ENCODE results near the gene ENTPD2. TPM values are rescaled to one million over a fixed set of nuclear protein-coding genes. Genes with fewer than 3 reads are reported as not detected.
A peak's percentile ranks its signal among the peaks of the same experiment; 100 is the strongest.

Gene ENTPD2
- total and polyA plus RNA-seq, 9 of the 15 experiments (the other 6 are each of a cell fraction or from before 2014, with no cell fraction given): 0.04 to 0.60 (median 0.14) TPM; not detected in 4

DNA sequence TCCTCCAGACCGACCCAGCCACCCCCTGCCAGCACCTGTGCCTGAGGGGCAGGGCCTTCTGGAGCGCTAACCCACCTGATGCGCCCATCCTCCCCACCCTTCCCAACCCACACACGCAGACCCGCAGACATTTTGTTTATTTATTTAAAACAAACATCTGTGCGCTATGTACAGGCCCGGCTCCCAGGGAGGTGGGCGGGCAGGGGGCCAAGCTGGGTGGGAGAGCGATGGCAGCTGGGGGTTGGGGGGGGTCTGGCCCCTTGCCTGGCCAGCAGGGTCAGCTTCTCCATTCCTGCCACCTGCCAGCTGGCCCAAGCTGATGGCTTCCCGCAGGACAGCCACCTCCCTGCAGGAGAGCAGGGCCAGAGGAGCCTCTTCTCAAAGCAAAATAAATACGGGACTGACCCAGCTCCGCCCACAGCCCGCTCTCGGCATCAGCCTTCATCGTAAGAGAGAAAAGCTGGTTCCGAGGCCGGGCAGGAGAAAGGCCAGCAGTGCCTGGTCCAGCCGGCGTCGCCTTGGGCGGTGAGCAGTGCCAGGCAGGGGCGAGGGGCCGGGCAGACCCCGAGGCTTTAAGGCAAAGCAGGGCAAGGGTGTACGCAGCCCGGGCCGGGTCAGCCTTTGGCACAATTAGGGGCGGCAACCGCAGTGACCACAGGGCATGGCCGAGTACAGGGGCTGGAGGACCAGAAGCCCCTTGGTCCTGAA is 46.6 kb downstream of the ENTPD2 start:
- no peak overlapping the region for H2AFZ ChIP-seq (ENCODE audit: low read depth, low read length)
- ATAC-seq: no peak; the same call in 2 of the 3 replicates
- H3K79me2 ChIP-seq (ENCODE audit: control insufficient read depth, insufficient read depth, low read length): no peaks in the 10 kb centered on the region
- H3K27ac ChIP-seq (ENCODE audit: extremely low read depth, low read depth, low read length): no peak overlapping the region
- CTCF ChIA-PET (ENCODE audit: low intra/inter-chr PET ratio): no interaction called here
- POLR2A ChIA-PET: interaction anchor here (0.5 to 1.4 kb wide), 3 partner anchors 11 to 234 kb away, joined by 3 to 4 read pairs (median 3); partner anchors contain the start of genes PAXX and TUBB4B
- DNase-seq (ENCODE audit: extremely low read depth in 1 of 4, low spot score in 3 of 4): no peak
- H3K9ac ChIP-seq (ENCODE audit: insufficient read depth in 1 of 2, low read depth in 2 of 2, low read length in 2 of 2): peak overlapping the region in 1 of 2 experiments; percentile 36; a peak in 2 of 4 replicates
- WGBS (ENCODE audit: insufficient coverage, low coverage, missing lambda C conversion rate): 30% methylated on average over 23 of the region's 30 CpGs
- H4K20me1 ChIP-seq (replicated peaks; ENCODE audit: control insufficient read depth, insufficient read depth, low read length): no peaks in the 10 kb centered on the region
- no peak overlapping the region for H3K4me2 ChIP-seq (ENCODE audit: insufficient read depth, low read length)
- intact Hi-C loops (cut with micrococcal nuclease) (no loop called here), in situ Hi-C loops (cut with MboI) (no loop called here)
- FAIRE-seq: no peak
- BruUV-seq (replicated peaks): no TSS peak
- H3K36me3 ChIP-seq (ENCODE audit: control insufficient read depth, insufficient read depth, low read length): no peaks in the 10 kb centered on the region
- H3K27me3 ChIP-seq (ENCODE audit: control insufficient read depth in 2 of 2, insufficient read depth in 2 of 2, low read length in 2 of 2): no peaks in the 10 kb centered on the region
- H3K4me3 ChIP-seq: no peak overlapping the region
- H3K9me3 ChIP-seq (replicated peaks; ENCODE audit: control insufficient read depth, insufficient read depth, low read depth, low read length): 0 out of 2 replicates have a peak, but pooled peaks cover 1% of the 10 kb centered on the region
- peaks cover 0 to 56% of the 10 kb centered on the region in 2 experiments; a peak in 2 of 5 replicates for H3K4me1 ChIP-seq (replicated peaks in 1 of 2; ENCODE audit: control insufficient read depth in 2 of 2, insufficient read depth in 2 of 2, low read length in 2 of 2)
- H3K9me1 ChIP-seq (ENCODE audit: control insufficient read depth, insufficient read depth, low read length): no peaks in the 10 kb centered on the region
- TF ChIP-seq ZNF408 (CRISPR knock-in tag; IDR thresholded peaks at IDR 0.05; ENCODE audit: low read depth) (no peak), PTRF (tag; IDR thresholded peaks at IDR 0.05) (no peak), NFIX (CRISPR knock-in tag; IDR thresholded peaks at IDR 0.05; ENCODE audit: low read depth) (no peak), PML (IDR thresholded peaks at IDR 0.05; ENCODE audit: low read length) (no peak), PCBP1 (IDR thresholded peaks at IDR 0.05; ENCODE audit: low read depth, low read length, poor library complexity, severe bottlenecking) (no peak), NR4A1 (CRISPR knock-in tag; IDR thresholded peaks at IDR 0.05) (no peak), NR4A1 (tag; IDR thresholded peaks at IDR 0.05) (no peak), MCM5 (IDR thresholded peaks at IDR 0.05; ENCODE audit: low read depth) (no peak), HNRNPUL1 (IDR thresholded peaks at IDR 0.05; ENCODE audit: low read length) (no peak), SETDB1 (IDR thresholded peaks at IDR 0.05; ENCODE audit: low read length) (no peak), ZNF140 (CRISPR knock-in tag; IDR thresholded peaks at IDR 0.05) (no peak), NBN (IDR thresholded peaks at IDR 0.05; ENCODE audit: low read depth) (no peak)
- TF ChIP-seq, protein P1, sequence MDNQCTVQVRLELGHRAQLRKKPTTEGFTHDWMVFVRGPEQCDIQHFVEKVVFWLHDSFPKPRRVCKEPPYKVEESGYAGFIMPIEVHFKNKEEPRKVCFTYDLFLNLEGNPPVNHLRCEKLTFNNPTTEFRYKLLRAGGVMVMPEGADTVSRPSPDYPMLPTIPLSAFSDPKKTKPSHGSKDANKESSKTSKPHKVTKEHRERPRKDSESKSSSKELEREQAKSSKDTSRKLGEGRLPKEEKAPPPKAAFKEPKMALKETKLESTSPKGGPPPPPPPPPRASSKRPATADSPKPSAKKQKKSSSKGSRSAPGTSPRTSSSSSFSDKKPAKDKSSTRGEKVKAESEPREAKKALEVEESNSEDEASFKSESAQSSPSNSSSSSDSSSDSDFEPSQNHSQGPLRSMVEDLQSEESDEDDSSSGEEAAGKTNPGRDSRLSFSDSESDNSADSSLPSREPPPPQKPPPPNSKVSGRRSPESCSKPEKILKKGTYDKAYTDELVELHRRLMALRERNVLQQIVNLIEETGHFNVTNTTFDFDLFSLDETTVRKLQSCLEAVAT (IDR thresholded peaks at IDR 0.05): no peak
- TF ChIP-seq, protein P2, sequence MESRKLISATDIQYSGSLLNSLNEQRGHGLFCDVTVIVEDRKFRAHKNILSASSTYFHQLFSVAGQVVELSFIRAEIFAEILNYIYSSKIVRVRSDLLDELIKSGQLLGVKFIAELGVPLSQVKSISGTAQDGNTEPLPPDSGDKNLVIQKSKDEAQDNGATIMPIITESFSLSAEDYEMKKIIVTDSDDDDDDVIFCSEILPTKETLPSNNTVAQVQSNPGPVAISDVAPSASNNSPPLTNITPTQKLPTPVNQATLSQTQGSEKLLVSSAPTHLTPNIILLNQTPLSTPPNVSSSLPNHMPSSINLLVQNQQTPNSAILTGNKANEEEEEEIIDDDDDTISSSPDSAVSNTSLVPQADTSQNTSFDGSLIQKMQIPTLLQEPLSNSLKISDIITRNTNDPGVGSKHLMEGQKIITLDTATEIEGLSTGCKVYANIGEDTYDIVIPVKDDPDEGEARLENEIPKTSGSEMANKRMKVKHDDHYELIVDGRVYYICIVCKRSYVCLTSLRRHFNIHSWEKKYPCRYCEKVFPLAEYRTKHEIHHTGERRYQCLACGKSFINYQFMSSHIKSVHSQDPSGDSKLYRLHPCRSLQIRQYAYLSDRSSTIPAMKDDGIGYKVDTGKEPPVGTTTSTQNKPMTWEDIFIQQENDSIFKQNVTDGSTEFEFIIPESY (CRISPR knock-in tag; IDR thresholded peaks at IDR 0.05): no peak
- TF ChIP-seq, protein P3, sequence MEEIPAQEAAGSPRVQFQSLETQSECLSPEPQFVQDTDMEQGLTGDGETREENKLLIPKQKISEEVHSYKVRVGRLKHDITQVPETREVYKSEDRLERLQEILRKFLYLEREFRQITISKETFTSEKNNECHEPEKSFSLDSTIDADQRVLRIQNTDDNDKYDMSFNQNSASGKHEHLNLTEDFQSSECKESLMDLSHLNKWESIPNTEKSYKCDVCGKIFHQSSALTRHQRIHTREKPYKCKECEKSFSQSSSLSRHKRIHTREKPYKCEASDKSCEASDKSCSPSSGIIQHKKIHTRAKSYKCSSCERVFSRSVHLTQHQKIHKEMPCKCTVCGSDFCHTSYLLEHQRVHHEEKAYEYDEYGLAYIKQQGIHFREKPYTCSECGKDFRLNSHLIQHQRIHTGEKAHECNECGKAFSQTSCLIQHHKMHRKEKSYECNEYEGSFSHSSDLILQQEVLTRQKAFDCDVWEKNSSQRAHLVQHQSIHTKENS (CRISPR knock-in tag; IDR thresholded peaks at IDR 0.05): no peak
- TF ChIP-seq, protein P4, sequence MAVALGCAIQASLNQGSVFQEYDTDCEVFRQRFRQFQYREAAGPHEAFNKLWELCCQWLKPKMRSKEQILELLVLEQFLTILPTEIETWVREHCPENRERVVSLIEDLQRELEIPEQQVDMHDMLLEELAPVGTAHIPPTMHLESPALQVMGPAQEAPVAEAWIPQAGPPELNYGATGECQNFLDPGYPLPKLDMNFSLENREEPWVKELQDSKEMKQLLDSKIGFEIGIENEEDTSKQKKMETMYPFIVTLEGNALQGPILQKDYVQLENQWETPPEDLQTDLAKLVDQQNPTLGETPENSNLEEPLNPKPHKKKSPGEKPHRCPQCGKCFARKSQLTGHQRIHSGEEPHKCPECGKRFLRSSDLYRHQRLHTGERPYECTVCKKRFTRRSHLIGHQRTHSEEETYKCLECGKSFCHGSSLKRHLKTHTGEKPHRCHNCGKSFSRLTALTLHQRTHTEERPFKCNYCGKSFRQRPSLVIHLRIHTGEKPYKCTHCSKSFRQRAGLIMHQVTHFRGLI (CRISPR knock-in tag; IDR thresholded peaks at IDR 0.05): no peak

Measured in K562 (cell line).